Thyroid gland (tissue), 4 donors: ENCODE data around the gene CRYBA4. TPM values are rescaled to one million over a fixed set of nuclear protein-coding genes. Genes with fewer than 3 reads are reported as not detected.

Experiments
- DNase-seq, 2 donors: peaks; one replicate each; pipeline ENCODE4 v3.0.0-alpha.2; 2019
- H3K27ac ChIP-seq, 3 donors: fragments of 200-600 bp; sonication (generic); 1 replicate in 2 of 3; 2 replicates in 1 of 3; pipeline ENCODE4 v1.5.1; 2016 to 2019; ENCODE audit warnings: mild to moderate bottlenecking in 1 of 3, moderate library complexity in 1 of 3
- H3K27me3 ChIP-seq: fragments of 200-600 bp; sonication (generic); one replicate; pipeline ENCODE4 v1.5.1; 2019
- H3K36me3 ChIP-seq, 2 donors: fragments of 200-600 bp; sonication (generic); one replicate each; pipeline ENCODE4 v1.5.1; 2016 to 2019
- H3K4me1 ChIP-seq, 2 donors: fragments of 200-600 bp; sonication (generic); one replicate each; pipeline ENCODE4 v1.5.1; 2017 to 2019
- H3K4me3 ChIP-seq, 3 donors: fragments of 200-600 bp; sonication (generic); replicated peaks in 1 of 3; 1 replicate in 2 of 3; 2 replicates in 1 of 3; pipeline ENCODE4 v1.5.1; 2016; ENCODE audit warnings: mild to moderate bottlenecking in 1 of 3
- H3K9me3 ChIP-seq: fragments of 200-600 bp; sonication (generic); one replicate; pipeline ENCODE4 v1.5.1; 2017
- POLR2A ChIP-seq, 2 donors: fragments of 450-650 bp; IDR thresholded peaks; one replicate each; pipeline ENCODE4 v1.6.1; 2017; ENCODE audit warnings: antibody characterized with exemption in 2 of 2, mild to moderate bottlenecking in 2 of 2, moderate library complexity in 1 of 2
- WGBS, 2 donors: methylation state at CpG; one replicate each; pipeline ENCODE4 v1.1.5; 2017; 5-methylcytosine and 5-hydroxymethylcytosine counted together
- intact Hi-C: fragments of 100-400 bp; cut with DNase I; formaldehyde crosslinking; loops from one replicate; pipeline ENCODE4 v1.15.1; 2023
- small RNA-seq: library from RNA; depleted of rRNA; stranded (forward); fragments of <200 nt; gene quantifications from one replicate; pipeline ENCODE3, GENCODE V24; 2016
- total RNA-seq, 4 donors: library from RNA; depleted of rRNA; stranded (reverse); fragments of >200 nt; gene quantifications; one replicate each; pipeline ENCODE4 v1.2.3, GENCODE V29; 2016
- TF ChIP-seq, protein P1 (sequence below), 6 experiments: fragments of 200-600 bp in 3 of 6; fragments of 450-650 bp in 3 of 6; sonication (generic) in 3 of 6; IDR thresholded peaks; one replicate each; pipeline ENCODE4 v1.5.1; 2016 to 2019; ENCODE audit warnings: antibody characterized with exemption in 6 of 6, mild to moderate bottlenecking in 2 of 6, inconsistent platforms in 1 of 6, moderate library complexity in 1 of 6

CRYBA4 gene
- total RNA-seq, 4 donors from 2014 or later, result not detected

DNA sequence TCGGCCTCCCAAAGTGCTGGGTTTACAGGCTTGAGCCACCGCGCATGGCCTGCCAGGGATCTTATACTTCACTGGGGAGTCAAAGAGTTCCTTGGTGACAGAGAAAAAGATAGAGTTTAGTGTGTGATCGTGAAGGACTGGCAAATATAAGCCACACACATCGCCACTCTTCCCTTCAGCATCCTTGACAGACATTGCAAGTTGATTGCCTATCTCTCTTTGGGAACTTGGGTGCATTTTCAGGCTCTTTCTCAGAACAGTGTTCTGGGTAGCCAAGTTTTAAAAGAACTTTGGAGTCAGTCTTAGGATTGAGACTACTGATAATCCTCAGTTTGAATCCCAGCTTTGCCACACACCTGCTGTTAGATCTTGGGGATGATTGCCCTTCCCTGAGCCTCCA is 55.5 kb downstream of the CRYBA4 start:
- TF ChIP-seq, protein P1, sequence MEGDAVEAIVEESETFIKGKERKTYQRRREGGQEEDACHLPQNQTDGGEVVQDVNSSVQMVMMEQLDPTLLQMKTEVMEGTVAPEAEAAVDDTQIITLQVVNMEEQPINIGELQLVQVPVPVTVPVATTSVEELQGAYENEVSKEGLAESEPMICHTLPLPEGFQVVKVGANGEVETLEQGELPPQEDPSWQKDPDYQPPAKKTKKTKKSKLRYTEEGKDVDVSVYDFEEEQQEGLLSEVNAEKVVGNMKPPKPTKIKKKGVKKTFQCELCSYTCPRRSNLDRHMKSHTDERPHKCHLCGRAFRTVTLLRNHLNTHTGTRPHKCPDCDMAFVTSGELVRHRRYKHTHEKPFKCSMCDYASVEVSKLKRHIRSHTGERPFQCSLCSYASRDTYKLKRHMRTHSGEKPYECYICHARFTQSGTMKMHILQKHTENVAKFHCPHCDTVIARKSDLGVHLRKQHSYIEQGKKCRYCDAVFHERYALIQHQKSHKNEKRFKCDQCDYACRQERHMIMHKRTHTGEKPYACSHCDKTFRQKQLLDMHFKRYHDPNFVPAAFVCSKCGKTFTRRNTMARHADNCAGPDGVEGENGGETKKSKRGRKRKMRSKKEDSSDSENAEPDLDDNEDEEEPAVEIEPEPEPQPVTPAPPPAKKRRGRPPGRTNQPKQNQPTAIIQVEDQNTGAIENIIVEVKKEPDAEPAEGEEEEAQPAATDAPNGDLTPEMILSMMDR (IDR thresholded peaks at IDR 0.05), result no peak
- TF ChIP-seq POLR2A (IDR thresholded peaks at IDR 0.05), result no peak
- intact Hi-C loops, result loop anchor here (10.0 kb wide), 1 partner anchor 1128 kb away; the partner anchor contains the start of gene MN1
- DNase-seq, result no peak
- H3K27me3 ChIP-seq, result no peaks in the 10 kb centered on the region
- H3K27ac ChIP-seq, result no peak overlapping the region
- H3K4me1 ChIP-seq, result peaks cover 24 to 39% of the 10 kb centered on the region in 2 donors
- H3K4me3 ChIP-seq, result no peak overlapping the region
- H3K9me3 ChIP-seq, result no peaks in the 10 kb centered on the region
- H3K36me3 ChIP-seq, result no peaks in the 10 kb centered on the region
- WGBS, 2 donors, result 93% methylated on average over 5 of the region's 5 CpGs

DNA sequence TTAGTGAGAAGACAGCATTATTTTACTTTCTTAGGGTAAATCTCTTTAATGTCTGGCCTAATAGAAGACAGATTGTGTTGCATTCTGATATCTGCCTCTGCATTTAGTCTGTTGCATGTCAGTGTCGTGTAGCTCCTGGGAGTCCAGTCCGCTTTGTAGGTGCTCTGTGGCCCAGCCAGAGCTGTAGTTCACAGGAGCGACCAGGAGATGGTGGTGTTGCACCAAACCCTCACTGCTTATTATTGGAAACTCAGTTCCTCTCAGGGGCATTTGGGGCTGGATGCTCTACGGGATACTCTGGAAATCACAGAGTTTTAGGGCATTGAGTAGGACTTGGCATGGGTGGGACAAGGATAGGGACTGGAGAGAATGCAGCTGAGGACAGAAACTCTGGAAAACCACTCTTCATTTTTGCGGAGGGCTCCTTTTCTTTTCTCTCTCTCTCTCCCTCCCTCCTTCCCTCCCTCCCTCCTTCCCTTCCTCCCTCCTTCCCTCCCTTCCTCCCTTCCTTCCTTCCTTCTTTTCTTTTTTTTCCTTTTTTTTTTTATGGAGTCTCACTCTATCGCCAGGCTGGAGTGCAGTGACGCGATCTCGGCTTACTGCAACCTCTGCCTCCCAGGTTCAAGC is 57.4 kb downstream of the CRYBA4 start:
- peak; percentile 71 to 77 for DNase-seq
- Histone ChIP-seq H3K27me3 (no peaks in the 10 kb centered on the region), H3K4me3 (no peak overlapping the region), H3K9me3 (no peaks in the 10 kb centered on the region), H3K27ac (no peak overlapping the region), H3K36me3 (no peaks in the 10 kb centered on the region), H3K4me1 (peaks cover 11 to 28% of the 10 kb centered on the region in 2 donors)
- TF ChIP-seq POLR2A (IDR thresholded peaks at IDR 0.05), result no peak
- TF ChIP-seq, protein P1 (IDR thresholded peaks at IDR 0.05), result peak; percentile 81 to 96 (median 87)
- 45 to 51% methylated on average over 9 of the region's 9 CpGs for WGBS, 2 donors
- intact Hi-C loops, result loop anchor here (10.0 kb wide), 1 partner anchor 1126 kb away; the partner anchor contains the start of gene MN1

Small RNA genes lying within 50 kb of the gene (small RNA-seq; reads per million reads assigned to genes)
- not detected for gene RF01874

Other genes with a start within 250 kb of the CRYBA4 start
- 1 to 10 TPM in 3 of 4 donors, under 1 TPM in 1; 0.38 to 2.4 (median 1.6) TPM for gene ASPHD2, start 192.7 kb upstream of the CRYBA4 start, total RNA-seq
- gene HPS4, start 138.2 kb upstream of the CRYBA4 start, total RNA-seq, result 10 to 100 TPM; 27.4 to 51.8 (median 39.1) TPM
- gene SRRD, start 138.1 kb upstream of the CRYBA4 start, total RNA-seq, result 10 to 100 TPM; 17.9 to 37.4 (median 26.2) TPM
- gene TFIP11, start 109.5 kb upstream of the CRYBA4 start, total RNA-seq, result 10 to 100 TPM; 30.7 to 66.7 (median 50.0) TPM
- 100 to 1,000 TPM in 3 of 4 donors, 10 to 100 TPM in 1; 99.2 to 154 (median 121) TPM for gene TPST2, start 31.8 kb upstream of the CRYBA4 start, total RNA-seq
- gene CRYBB1, start 3.9 kb upstream of the CRYBA4 start, total RNA-seq, result 1 to 10 TPM in 1 of 4 donors, not detected in 3; 1.0 TPM
- gene MIAT, start 35.6 kb downstream of the CRYBA4 start, total RNA-seq, result 1 to 10 TPM in 3 of 4 donors, under 1 TPM in 1; 0.67 to 2.6 (median 1.2) TPM